Astrocyte of the spinal cord (primary cell): Measurements from ENCODE around the gene RAF1.
"Not testable (repeated sequence)": the region's sequence is repeated elsewhere in the genome, so short reads cannot be mapped to it uniquely, and the experiment has no call there.

Source experiments
- DNase-seq: peaks from one replicate; pipeline ENCODE4 v3.0.0; 2011; ENCODE audit warnings: low read depth, low spot score
- H3K4me3 ChIP-seq: 2 replicates; pipeline ENCODE4 v1.5.1; 2011; ENCODE audit warnings: low read depth, mild to moderate bottlenecking, low read length, moderate library complexity
- in situ Hi-C: cut with HindIII; loops from 2 replicates; pipeline ENCODE4 v1.10.0; 2017; ENCODE audit warnings: low sequenced_read_pairs
- TF ChIP-seq, protein P1 (sequence below): IDR thresholded peaks from 2 replicates; pipeline ENCODE4 v1.5.1; 2012; ENCODE audit warnings: low read depth, mild to moderate bottlenecking, low read length, inconsistent platforms

RAF1 gene

DNA sequence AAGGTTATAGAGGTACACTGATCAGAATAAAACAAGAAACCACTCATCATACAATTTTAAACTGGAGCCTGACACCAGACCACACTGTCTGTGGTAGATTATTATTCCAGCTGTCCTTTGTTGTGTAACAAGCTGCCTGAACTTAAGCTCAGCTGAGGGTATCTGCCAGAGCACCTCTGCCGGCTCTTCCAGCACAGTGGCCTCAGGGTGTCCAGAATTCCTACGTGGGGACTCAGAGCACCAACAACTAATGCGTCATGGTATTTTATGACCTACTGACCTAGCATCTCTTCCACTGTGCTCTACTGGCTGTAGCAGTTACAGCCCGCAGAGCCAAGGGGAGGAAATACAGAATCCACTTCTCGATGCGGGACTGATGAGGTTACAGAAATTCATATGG is 15.6 kb upstream of the RAF1 start:
- in situ Hi-C loops = no loop called here
- peak; percentile 62 for DNase-seq
- H3K4me3 ChIP-seq = no peak overlapping the region
- TF ChIP-seq, protein P1, sequence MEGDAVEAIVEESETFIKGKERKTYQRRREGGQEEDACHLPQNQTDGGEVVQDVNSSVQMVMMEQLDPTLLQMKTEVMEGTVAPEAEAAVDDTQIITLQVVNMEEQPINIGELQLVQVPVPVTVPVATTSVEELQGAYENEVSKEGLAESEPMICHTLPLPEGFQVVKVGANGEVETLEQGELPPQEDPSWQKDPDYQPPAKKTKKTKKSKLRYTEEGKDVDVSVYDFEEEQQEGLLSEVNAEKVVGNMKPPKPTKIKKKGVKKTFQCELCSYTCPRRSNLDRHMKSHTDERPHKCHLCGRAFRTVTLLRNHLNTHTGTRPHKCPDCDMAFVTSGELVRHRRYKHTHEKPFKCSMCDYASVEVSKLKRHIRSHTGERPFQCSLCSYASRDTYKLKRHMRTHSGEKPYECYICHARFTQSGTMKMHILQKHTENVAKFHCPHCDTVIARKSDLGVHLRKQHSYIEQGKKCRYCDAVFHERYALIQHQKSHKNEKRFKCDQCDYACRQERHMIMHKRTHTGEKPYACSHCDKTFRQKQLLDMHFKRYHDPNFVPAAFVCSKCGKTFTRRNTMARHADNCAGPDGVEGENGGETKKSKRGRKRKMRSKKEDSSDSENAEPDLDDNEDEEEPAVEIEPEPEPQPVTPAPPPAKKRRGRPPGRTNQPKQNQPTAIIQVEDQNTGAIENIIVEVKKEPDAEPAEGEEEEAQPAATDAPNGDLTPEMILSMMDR = no peak

DNA sequence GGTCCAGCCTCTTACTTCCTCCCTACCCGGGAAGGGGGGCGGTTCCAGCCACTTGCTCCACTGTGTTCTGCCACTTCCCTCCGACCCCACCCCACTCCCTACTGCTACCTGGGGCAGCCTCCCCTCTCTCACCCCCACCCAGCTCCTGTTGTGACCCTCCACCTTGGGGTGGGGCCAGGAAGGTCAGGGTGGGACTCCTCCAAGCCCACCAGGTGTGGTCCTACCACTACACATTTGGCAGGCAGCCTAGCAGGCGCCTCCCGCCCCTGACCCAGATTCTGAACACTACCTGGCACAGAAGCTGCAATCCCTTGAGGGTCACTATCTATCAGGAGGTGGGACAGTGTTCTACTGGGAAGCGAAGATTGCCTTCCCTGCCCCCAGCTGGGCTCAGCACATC is 13.7 kb upstream of the RAF1 start:
- H3K4me3 ChIP-seq = no peak overlapping the region
- in situ Hi-C loops = no loop called here
- TF ChIP-seq, protein P1 = no peak
- no peak for DNase-seq

DNA sequence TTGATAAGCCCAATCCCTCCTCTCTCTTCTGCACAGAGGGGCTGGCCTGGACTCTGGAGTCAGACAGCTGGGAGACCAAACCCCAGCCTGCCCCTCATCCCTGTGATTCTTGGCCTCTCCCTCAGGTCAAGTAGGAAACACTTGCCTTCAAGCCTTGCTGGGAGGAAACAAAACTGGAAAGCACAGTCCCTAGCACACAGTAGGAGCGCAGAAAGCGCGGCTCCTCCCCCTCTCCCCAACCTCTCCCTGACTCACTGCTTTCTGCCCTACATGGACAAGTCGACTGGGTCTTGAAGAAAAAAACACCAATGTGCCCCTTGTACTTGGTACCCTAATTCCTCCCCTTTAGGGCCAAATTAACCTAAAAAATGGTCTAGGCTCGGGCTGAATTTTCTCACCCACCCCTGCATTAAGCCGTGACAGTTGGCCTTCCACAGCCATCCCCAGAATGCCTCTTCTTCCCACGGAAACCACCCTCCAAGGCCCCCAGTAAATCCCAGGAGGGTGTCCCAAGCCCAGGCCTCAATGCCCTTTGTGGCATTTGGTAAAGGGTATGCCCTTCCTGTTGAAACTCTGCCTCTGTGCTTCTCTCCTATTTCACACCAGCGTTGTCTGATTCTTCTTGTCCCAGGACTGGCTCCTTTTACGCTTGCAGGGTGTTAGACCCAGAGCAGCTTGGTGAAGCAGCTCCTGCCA is 11.3 kb upstream of the RAF1 start:
- DNase-seq = no peak
- TF ChIP-seq, protein P1 = no peak
- H3K4me3 ChIP-seq = no peak overlapping the region
- in situ Hi-C loops = no loop called here

DNA sequence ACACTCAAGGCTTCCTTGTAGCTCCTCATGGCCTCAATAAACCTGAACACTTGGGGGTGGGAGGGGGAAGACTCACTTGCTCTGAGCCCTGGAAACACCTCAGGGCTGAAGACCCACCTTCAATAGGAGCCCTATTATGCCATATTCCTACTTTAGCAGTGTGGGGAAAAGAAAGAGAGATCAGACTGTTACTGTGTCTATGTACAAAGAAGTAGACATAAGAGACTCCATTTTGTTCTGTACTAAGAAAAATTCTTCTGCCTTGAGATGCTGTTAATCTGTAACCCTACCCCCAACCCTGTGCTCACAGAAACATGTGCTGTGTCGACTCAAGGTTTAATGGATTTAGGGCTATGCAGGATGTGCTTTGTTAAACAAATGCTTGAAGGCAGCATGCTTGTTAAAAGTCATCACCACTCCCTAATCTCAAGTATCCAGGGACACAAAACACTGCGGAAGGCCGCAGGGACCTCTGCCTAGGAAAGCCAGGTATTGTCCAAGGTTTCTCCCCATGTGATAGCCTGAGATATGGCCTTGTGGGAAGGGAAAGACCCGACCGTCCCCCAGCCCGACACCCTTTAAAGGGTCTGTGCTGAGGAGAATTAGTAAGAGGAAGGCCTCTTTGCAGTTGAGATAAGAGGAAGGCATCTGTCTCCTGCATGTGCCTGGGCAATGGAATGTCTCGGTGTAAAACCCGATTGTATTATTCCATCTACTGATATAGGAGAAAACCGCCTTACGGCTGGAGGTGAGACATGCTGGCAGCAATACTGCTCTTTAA is 10.2 kb upstream of the RAF1 start:
- H3K4me3 ChIP-seq, DNase-seq, in situ Hi-C loops: not testable (repeated sequence)

DNA sequence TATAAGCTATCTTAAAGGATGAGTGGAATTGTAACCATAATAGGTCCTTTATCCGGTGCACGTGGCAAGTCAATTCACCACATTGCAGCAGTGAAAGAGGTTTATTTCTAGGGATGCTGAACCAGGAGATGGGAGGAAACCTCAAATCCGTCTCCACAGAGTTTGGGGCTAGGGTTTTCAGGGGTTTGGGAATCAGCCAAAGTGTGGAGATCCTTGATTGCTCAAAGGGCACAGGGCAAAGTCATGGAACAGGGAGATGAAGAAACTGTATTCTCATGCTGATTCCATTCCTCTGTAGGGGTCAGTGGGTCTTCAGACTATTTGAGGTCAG is 7.2 kb upstream of the RAF1 start:
- H3K4me3 ChIP-seq = no peak overlapping the region
- in situ Hi-C loops = no loop called here
- TF ChIP-seq, protein P1 = no peak
- no peak for DNase-seq

DNA sequence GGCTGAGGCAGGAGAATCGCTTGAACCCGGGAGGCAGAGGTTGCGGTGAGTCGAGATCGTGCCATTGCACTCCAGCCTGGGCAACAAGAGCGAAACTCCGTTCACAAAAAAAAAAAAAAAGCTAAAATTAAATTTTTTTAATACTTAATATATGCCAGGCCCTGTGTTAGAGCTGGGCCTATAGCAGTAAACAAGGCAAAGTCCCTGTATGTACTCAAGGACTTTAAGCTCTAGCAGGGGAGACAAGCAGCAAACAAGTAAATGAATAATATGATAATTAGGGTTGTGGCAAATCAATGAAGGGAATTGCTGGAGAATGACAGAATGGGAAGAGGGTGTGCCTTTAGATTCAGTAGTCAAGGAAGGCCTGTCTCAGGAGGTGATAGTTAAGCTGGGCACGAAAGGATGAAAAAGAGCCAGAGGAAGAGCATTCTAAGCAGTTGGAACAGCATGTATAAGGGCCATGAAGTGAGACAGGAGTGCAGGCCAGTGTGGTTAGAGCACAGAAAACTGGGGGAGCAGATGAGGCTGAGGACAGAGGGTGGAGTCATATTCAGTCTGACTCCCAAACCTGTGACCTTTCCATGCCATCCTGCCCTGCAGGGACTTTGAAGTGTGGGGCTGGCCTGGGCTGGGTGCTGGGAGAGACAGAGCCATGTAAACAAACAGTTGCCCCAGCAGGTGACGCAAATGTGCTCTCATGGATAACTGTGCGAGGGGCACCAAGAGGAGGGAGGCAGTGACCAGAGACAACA is 6.6 kb upstream of the RAF1 start:
- no peak overlapping the region for H3K4me3 ChIP-seq
- DNase-seq = no peak
- in situ Hi-C loops = no loop called here
- TF ChIP-seq, protein P1 = no peak
